ENCODE data around the gene MBD6. TPM values are rescaled to one million over a fixed set of nuclear protein-coding genes. Genes with fewer than 3 reads are reported as not detected.
A peak's percentile ranks its signal among the peaks of the same experiment; 100 is the strongest.
"Not testable (repeated sequence)": the region's sequence is repeated elsewhere in the genome, so short reads cannot be mapped to it uniquely, and the experiment has no call there.

Gene MBD6
- total RNA-seq, 1 donor from 2014 or later = 50.5 TPM

- ATAC-seq = no peak
Observed at GRCh38 chr12:57549909-57550640, 27.5 kb downstream of the MBD6 start, which contains the start of gene KIF5A. TSS of gene KIF5A (plus strand) at chr12:57550044. CDS start at chr12:57550272, 228 bp downstream.

GRCh38 chr12:57550641-57551549 lies 28.3 kb downstream of the MBD6 start:
- no peak for ATAC-seq

- ATAC-seq = no peak
Observed at GRCh38 chr12:57551637-57552305, 29.1 kb downstream of the MBD6 start.

GRCh38 chr12:57552306-57552651 lies 29.7 kb downstream of the MBD6 start:
- ATAC-seq = no peak

GRCh38 chr12:57552835-57553313 lies 30.2 kb downstream of the MBD6 start:
- no peak for ATAC-seq

- no peak for ATAC-seq
Observed at GRCh38 chr12:57553343-57554202, 30.9 kb downstream of the MBD6 start.

GRCh38 chr12:57554453-57554852 lies 31.8 kb downstream of the MBD6 start:
- no peak for ATAC-seq

- no peak for ATAC-seq
Observed at GRCh38 chr12:57554897-57555296, 32.3 kb downstream of the MBD6 start.

- no peak for ATAC-seq
Observed at GRCh38 chr12:57558864-57559263, 36.2 kb downstream of the MBD6 start.

- ATAC-seq = no peak
Observed at GRCh38 chr12:57560516-57560915, 37.9 kb downstream of the MBD6 start.

GRCh38 chr12:57561117-57561516 lies 38.5 kb downstream of the MBD6 start:
- ATAC-seq = peak; percentile 51

GRCh38 chr12:57563358-57563757 lies 40.7 kb downstream of the MBD6 start:
- ATAC-seq = no peak

- ATAC-seq = no peak
Observed at GRCh38 chr12:57564178-57564740, 41.6 kb downstream of the MBD6 start.

- no peak for ATAC-seq
Observed at GRCh38 chr12:57568838-57569237, 46.2 kb downstream of the MBD6 start.

GRCh38 chr12:57569858-57570257 lies 47.2 kb downstream of the MBD6 start:
- no peak for ATAC-seq

- not testable (repeated sequence) for ATAC-seq
Observed at GRCh38 chr12:57570438-57570837, 47.8 kb downstream of the MBD6 start.

GRCh38 chr12:57571926-57572762 lies 49.5 kb downstream of the MBD6 start:
- peak; percentile 30 for ATAC-seq

GRCh38 chr12:57574795-57575194 lies 52.2 kb downstream of the MBD6 start:
- ATAC-seq = no peak

GRCh38 chr12:57575771-57576612 lies 53.4 kb downstream of the MBD6 start:
- ATAC-seq = no peak

Data from esophagus mucosa (tissue), 1 donor.